Measurements from ENCODE around the gene TMEM37. TPM values are rescaled to one million over a fixed set of nuclear protein-coding genes. Genes with fewer than 3 reads are reported as not detected.

TMEM37 gene
- total RNA-seq, 1 donor from 2014 or later = not detected

- intact Hi-C loops (cut with micrococcal nuclease) = no loop called here
These were observed 22.4 kb downstream of the TMEM37 start for GRCh38 chr2:119453972-119454593.

DNA sequence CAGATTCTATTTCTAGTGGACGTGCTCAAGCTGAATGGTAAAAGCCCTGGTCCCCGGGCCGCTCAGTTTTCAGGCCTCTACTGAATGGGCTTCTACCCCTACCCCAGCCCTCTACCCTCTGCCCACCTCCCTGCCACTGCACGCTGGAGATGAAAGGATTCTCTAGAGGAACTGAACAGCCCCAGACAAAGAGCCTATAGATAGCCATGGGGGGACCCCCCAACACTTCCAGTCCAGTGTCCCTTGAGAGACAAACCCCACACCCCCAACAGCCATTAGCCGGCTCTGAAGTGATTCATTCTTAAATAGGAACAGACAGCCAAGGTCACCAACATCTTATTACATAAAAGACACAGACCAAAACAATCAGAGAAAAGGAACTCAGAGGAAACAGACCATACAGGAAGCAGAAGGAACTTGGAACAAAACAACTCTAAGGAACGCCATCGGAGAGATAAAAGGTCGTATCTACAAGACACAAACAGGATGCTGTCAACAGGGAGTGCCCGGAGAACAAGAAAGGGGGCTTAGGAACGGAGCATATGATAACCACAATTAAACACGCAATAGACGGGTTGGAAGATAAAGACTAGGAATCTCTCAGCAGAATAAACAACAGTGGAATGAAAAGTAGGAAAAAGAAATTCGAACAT lies 23.5 kb downstream of the TMEM37 start:
- intact Hi-C loops (cut with micrococcal nuclease) = no loop called here

GRCh38 chr2:119460076-119460475 lies 28.4 kb downstream of the TMEM37 start:
- intact Hi-C loops (cut with micrococcal nuclease) = no loop called here

DNA sequence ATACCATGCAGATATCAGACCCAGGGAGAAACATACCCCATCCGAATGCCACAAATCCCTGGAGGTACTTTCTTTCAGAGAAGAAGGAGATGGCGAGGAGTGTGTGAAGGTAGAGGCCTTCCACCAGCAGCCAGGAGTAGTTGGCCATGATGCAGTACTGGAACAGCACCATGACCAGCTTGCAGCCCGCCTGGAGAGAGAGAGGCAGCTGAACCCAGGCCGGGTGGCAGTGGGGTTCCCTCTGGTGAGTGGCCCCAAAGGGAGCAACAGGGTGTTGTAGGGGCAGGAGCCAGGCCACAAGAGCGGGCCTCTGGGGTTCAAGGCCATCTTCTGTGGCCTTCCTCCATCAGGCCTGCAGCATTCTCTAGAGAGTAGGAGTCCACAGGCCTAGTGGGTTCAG lies 30.2 kb downstream of the TMEM37 start:
- intact Hi-C loops (cut with micrococcal nuclease) = no loop called here

DNA sequence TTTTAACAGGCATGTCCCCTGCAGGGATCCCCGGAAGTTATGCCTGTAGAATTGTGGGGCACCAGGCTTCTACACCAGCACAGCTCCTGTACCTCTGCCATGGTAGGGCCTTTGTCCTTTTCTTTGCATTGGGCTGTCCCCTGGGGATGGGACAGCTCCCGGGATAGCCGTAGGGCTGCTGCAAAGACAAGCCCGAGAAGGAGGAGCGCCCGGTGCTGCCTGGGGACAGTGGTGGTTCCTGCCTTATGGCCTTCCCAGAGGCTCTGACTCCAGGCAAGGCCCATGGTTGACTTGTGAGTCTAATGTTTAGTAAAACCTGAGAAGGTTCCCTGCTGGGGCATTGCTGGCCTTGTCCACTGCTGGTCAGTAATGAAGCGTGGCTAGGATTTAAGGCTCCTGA lies 30.9 kb downstream of the TMEM37 start:
- intact Hi-C loops (cut with micrococcal nuclease) = no loop called here

DNA sequence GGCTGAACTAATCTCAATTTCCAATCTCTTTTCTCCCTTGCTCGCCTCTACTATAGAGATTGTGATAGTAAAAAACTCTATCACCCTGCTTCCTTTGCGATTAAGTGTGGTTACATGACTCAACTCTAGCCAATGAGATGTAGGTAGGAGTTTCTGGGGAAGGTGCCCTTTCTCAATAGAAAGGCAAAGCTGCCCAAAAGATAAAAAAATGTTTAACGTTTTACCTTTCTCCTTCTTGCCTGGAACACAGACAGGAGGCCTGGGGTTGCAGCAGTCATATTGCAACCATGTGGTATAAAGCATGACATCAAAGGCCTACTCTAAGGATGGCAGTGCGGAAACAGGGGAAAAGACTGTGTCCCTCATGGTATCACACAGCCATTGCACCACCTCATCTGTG lies 31.5 kb downstream of the TMEM37 start:
- intact Hi-C loops (cut with micrococcal nuclease) = no loop called here

DNA sequence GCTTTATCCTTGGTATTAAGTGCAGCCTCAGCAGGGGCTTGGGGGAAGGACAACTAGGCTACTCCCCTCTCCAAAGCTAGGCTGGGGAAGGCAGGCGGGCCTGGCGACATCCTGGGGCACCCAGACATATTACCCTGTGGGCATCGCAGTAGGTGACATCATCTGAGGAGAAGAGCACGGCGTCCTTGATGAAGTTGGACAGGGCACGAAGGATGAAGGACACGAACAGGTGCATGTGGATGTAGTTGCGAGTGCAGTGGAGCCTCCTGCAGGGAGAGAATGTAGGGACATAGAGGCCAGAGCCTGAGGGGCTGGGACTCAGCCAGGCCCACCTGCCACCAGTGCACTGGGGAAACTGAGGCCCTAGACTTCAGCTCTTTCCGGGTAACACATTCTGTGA lies 32.3 kb downstream of the TMEM37 start:
- intact Hi-C loops (cut with micrococcal nuclease) = no loop called here

GRCh38 chr2:119464981-119465380 lies 33.3 kb downstream of the TMEM37 start:
- intact Hi-C loops (cut with micrococcal nuclease) = no loop called here

- intact Hi-C loops (cut with micrococcal nuclease) = no loop called here
These were observed 34.0 kb downstream of the TMEM37 start for GRCh38 chr2:119465687-119466086.

DNA sequence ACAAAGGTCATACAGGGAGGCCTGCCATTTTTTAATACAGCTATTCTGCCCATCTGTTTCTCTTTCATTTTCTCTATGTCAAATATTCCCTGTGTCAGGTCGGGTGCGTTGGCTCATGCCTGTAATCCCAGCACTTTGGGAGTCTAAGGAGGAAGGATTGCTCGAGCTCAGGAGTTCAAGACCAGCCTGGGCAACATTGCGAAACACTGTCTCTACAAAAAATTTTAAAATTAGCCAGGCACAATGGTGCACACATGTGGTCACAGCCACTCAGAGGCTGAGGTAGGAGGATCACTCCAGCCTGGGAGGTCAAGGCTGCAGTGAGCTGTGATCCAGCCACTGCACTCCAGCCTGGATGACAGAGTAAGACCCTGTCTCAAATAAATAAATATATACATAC lies 34.7 kb downstream of the TMEM37 start:
- intact Hi-C loops (cut with micrococcal nuclease) = no loop called here

DNA sequence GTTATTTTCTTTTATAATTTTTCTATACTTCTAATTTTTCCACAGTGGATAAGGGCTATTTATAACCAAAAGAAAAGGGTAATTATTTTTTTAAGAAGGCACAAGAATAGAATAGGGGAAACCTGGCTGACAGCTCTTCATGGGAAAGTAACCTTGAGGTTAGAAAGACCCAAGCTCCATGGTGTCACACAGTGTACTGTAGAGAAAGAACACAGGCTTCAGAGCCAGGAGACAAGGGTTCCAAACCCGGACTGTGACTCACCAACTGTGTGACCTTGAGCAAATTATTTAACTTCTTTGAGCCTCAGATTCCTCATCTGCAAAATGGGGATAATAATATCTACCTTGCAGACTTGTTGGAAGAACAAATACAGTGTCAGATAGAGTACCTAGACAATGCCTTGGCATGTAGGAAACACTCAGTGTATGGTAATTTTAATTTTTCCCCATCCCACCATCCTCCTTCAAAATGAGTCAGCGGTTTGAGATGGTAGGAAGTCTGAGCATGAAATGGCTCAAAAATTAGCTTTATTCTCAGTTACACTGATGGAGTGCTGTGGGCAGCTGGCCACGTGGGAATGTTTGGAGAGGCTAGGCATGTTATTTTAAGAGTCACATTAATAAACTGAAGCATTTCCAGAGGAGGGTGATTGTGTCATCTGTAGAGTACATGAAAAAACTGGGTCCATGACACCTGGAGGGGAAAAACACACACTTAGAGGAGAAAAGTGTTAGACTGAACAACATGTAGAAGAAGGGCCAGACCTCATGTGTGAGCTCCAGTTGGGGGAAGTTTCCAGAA lies 36.7 kb downstream of the TMEM37 start:
- intact Hi-C loops (cut with micrococcal nuclease) = no loop called here

DNA sequence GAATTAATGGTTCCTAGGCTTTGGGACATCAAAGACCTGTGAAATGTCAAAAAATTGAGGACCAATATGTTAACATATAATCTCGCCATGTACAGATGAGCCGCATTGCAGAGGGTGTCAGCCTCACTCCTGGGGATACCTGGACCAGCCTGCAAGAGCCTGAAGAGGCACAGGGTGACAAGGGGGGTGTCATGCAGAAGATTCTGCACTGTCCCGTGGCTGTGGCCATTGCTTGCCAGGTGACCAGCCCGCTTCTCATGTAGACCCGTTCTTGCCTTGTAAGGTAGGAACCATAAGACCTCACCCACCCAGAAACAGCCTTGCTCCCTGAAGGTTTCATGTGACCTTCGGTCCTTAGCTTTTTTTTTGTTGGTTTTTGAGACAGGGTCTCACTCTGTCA lies 37.5 kb downstream of the TMEM37 start:
- intact Hi-C loops (cut with micrococcal nuclease) = no loop called here

DNA sequence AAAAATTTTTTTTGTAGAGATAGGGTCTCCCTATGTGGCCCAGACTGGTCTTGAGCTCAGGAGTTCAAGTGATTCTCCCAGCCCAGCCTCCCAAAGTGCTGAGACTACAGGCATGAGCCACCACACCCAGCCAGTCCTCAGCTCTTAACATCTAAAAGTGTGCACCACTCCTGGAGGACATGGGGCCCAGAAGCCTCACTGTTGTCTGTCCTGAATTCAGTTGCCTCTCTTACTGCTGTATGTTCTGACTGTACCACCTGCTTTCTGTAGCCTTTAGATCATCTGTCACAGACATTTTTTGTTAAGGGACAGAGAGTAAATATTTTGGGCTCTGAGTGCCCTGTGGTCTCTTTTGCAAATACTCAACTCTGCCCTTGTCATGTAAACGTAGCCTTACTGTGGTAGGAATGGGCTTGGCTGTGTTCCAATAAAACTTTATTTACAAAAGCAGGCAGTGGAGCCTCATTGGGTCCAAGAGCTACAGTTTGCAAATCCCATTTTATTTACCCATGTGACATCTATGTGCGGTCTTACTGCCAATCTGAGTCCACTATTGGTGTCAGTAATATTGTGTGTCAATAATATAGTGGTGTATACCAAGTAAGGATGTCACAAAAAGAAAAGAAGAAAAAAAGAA lies 38.1 kb downstream of the TMEM37 start:
- intact Hi-C loops (cut with micrococcal nuclease) = no loop called here

DNA sequence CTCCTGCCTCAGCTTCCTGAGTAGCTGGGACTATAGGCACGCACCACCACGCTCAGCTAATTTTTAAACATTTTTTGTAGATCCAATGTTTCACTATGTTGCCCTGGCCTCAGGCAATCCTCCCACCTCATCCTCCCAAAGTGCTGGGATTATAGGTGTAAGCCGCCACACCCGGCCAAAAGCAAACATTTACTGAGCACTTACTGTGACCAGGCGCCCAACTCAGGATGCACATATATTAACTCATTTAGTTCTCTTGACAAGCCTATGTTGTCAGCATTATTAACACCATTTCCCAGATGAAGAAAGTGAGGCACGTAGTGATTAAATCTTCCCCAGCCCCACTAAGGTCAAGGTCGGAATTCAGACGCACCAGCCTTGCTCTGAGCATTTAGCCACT lies 41.1 kb downstream of the TMEM37 start:
- intact Hi-C loops (cut with micrococcal nuclease) = no loop called here

DNA sequence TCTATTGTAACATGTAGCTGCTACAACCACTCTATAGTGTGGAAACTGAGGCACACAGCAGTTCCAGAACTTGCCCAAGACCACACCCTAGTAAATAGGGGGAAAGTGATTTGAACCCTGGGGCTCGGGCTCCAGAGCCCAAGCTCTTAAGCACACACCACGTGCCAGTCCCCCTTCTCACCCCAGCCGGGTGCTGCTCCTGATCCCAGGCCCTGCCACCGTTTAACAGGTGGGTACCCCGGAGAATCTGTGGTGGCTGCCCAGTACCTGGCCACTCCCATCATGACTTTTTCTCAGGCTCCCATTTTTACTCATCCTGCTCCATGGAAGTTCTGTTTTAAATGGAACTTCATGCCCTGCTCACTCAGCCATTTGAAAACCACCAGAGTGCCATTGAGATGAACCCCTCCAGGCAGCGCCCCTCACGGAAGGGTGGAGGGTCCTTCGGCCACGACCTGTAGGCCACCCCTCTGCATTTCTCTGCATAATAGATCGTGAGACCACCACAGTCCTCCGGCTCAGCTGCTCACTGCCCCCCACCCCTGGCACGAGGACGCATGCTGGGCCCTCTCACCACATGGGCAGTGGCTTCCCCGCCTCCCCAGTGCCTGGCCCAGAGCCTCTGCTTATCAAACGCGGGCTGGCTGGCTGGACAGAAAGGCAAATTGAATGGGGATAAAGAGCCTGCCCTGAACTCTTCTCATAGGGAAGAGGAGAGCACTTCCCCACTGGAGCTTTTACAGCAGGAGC lies 42.1 kb downstream of the TMEM37 start:
- intact Hi-C loops (cut with micrococcal nuclease) = no loop called here

GRCh38 chr2:119474371-119475224 lies 42.9 kb downstream of the TMEM37 start:
- intact Hi-C loops (cut with micrococcal nuclease) = no loop called here

DNA sequence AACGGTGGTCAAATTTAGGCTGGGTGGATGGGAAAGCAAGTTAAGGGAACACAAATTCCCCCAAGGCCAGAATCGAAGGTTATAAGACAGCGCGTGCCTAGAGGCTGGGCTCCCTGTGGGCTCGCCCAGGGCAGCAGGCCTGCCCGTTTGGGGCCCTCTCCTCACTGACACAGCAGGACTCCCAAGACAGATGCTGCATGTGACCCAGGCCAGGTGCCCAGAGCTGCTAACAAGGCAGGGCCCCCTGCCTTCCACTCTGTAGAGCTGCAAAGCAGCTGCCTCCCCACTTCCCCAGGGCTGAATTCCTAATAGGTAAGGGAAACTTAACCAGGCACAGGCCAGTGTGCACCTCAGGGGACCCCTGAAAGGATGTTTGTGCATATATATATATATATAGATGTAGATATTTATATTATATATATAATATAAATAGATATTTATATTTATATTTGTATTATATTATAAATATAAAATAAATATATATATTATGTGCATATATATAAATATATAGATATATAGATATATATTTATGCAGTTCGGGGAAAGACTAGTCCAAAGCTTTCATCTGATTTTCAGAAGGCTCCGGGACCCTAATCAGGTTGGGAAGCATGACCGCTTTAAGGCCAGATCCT lies 43.7 kb downstream of the TMEM37 start:
- intact Hi-C loops (cut with micrococcal nuclease) = no loop called here

- intact Hi-C loops (cut with micrococcal nuclease) = loop anchor here (1.0 to 2.0 kb wide), 2 partner anchors 69 to 595 kb away; no protein-coding TSS in a partner anchor
These were observed 44.2 kb downstream of the TMEM37 start for GRCh38 chr2:119475857-119476244.

DNA sequence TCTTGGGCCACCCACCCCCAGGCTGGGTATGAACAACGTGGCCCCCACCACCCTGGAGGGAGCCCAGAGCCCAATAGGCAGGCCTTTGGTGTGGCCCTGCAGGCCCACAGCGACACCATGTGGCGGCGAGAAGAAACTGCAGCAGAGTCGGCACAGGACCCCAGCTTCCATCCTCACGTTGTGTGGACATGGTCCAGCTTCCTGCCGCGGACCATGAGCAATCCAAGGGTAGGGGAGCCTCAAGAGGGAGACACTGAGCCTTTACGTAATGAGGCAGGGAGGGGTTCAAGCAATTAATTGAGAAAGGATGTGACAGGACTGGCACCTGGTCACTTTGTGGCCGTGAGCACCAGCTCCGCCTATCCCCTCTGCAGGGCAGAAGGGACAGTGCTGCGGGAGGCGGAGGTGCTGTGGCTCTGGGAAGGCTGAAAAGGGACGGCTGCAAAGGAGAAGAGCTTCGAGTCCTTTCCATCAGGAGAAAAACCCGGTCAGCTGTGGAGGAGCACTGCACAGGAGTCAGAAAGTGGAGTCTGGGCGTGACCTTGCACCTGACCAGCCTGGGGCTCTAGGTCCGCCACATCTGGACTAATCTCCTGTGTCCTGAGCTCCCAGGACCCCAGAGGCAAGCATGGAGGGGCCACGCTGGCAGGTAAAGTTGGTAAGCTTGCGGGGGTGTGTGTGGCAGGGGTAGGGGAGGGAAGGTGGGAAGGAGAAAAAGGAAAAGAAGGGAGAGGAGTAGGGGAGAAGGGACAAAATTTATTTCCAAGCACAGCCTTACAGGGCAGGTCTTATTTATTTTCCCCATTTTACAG lies 44.9 kb downstream of the TMEM37 start:
- intact Hi-C loops (cut with micrococcal nuclease) = loop anchor here (1.0 to 2.0 kb wide), 2 partner anchors 69 to 596 kb away; no protein-coding TSS in a partner anchor

Data from T-helper 2 cell treated with Interferon-gamma antibody and Interleukin-4, amounts not matched to agents 100 ng/mL and 5 ng/mL, for 36 hours (primary cell).